Stimulated activated CD8-positive, alpha-beta memory T cell treated with anti-CD3 and anti-CD28 coated beads, Interleukin-15, amount 100 ng/mL, for 1 hour (primary cell): ENCODE data around the gene RIMS1.

Experiments used
- DNase-seq: peaks from one replicate; pipeline ENCODE4 v3.0.0-alpha.2; 2020; ENCODE audit warnings: low read depth

The RIMS1 gene

GRCh38 chr6:71886184-71887005 lies at the start of gene RIMS1:
Gene RIMS1 (plus strand): TSS chr6:71886550. CDS start chr6:71887024, 474 bp downstream.
- DNase-seq, result no peak

- DNase-seq, result no peak
These were observed 35.1 kb upstream of the RIMS1 start for GRCh38 chr6:71851214-71851613.

- DNase-seq, result no peak
These were observed 33.4 kb upstream of the RIMS1 start for GRCh38 chr6:71852948-71853347.

- no peak for DNase-seq
These were observed 30.9 kb upstream of the RIMS1 start for GRCh38 chr6:71855406-71855805.

- DNase-seq, result no peak
These were observed 7.3 kb upstream of the RIMS1 start for GRCh38 chr6:71879016-71879415.

GRCh38 chr6:71887006-71887743 lies 825 bp downstream of the RIMS1 start:
- no peak for DNase-seq

- DNase-seq, result no peak
These were observed 1.4 kb downstream of the RIMS1 start for GRCh38 chr6:71887744-71888230.

- DNase-seq, result no peak
These were observed 2.5 kb downstream of the RIMS1 start for GRCh38 chr6:71888756-71889340.

- DNase-seq, result no peak
These were observed 3.0 kb downstream of the RIMS1 start for GRCh38 chr6:71889366-71889765.

GRCh38 chr6:71892641-71893040 lies 6.3 kb downstream of the RIMS1 start:
- DNase-seq, result no peak

- DNase-seq, result no peak
These were observed 14.3 kb downstream of the RIMS1 start for GRCh38 chr6:71900642-71901041.

- DNase-seq, result no peak
These were observed 15.9 kb downstream of the RIMS1 start for GRCh38 chr6:71902261-71902660.

GRCh38 chr6:71906813-71907212 lies 20.5 kb downstream of the RIMS1 start:
- no peak for DNase-seq

GRCh38 chr6:71908162-71908765 lies 21.9 kb downstream of the RIMS1 start:
- DNase-seq, result no peak

GRCh38 chr6:71913444-71914234 lies 27.3 kb downstream of the RIMS1 start:
- DNase-seq, result no peak

GRCh38 chr6:71929047-71929446 lies 42.7 kb downstream of the RIMS1 start:
- no peak for DNase-seq

GRCh38 chr6:71933881-71934280 lies 47.5 kb downstream of the RIMS1 start:
- no peak for DNase-seq

GRCh38 chr6:71965404-71965803 lies 79.1 kb downstream of the RIMS1 start:
- no peak for DNase-seq

- DNase-seq, result no peak
These were observed 81.1 kb downstream of the RIMS1 start for GRCh38 chr6:71967436-71967835.

GRCh38 chr6:71977884-71978283 lies 91.5 kb downstream of the RIMS1 start:
- DNase-seq, result no peak

- DNase-seq, result no peak
These were observed 93.6 kb downstream of the RIMS1 start for GRCh38 chr6:71979911-71980310.

GRCh38 chr6:71982389-71982788 lies 96.0 kb downstream of the RIMS1 start:
- DNase-seq, result no peak
